GM23338 (cell line): Measurements from ENCODE around the gene ANP32A. TPM values are rescaled to one million over a fixed set of nuclear protein-coding genes. Genes with fewer than 3 reads are reported as not detected.

ENCODE experiments used
- ATAC-seq: fragments of 200-7000 bp; cut with Tn5 transposase; 3 replicates; pipeline ENCODE4 v1.9.1; 2020
- DNase-seq: peaks from one replicate; pipeline ENCODE4 v3.0.0-alpha.2; 2015; ENCODE audit warnings: low spot score
- H2AFZ ChIP-seq: fragments of 200-600 bp; sonication (generic); 2 replicates; pipeline ENCODE4 v1.8.0; 2016; ENCODE audit warnings: antibody characterized with exemption, mild to moderate bottlenecking, moderate library complexity
- H3F3A ChIP-seq: fragments of 200-600 bp; sonication (generic); replicated peaks from 2 replicates; pipeline ENCODE4 v1.8.0; 2017; ENCODE audit warnings: antibody characterized with exemption, mixed run types, low read depth
- H3K27ac ChIP-seq: fragments of 200-600 bp; sonication (generic); 2 replicates; pipeline ENCODE4 v1.6.1; 2016; ENCODE audit warnings: low read depth
- H3K27me3 ChIP-seq: fragments of 200-600 bp; sonication (generic); 2 replicates; pipeline ENCODE4 v1.8.0; 2016; ENCODE audit warnings: mild to moderate bottlenecking, mixed run types, moderate library complexity; ENCODE audit not compliant: insufficient read depth
- H3K36me3 ChIP-seq: fragments of 200-600 bp; sonication (generic); 2 replicates; pipeline ENCODE4 v1.8.0; 2016; ENCODE audit warnings: mild to moderate bottlenecking; ENCODE audit not compliant: insufficient read depth
- H3K4me1 ChIP-seq: fragments of 200-600 bp; sonication (generic); 2 replicates; pipeline ENCODE4 v1.8.0; 2016; ENCODE audit warnings: mild to moderate bottlenecking, moderate library complexity; ENCODE audit not compliant: insufficient read depth
- H3K4me2 ChIP-seq: fragments of 200-600 bp; sonication (generic); 2 replicates; pipeline ENCODE4 v1.7.1; 2017; ENCODE audit warnings: mixed run types
- H3K4me3 ChIP-seq: fragments of 200-600 bp; sonication (generic); 2 replicates; pipeline ENCODE4 v1.6.1; 2016; ENCODE audit warnings: mixed run types
- H3K79me2 ChIP-seq: fragments of 200-600 bp; sonication (generic); replicated peaks from 2 replicates; pipeline ENCODE4 v1.8.0; 2017; ENCODE audit warnings: mild to moderate bottlenecking; ENCODE audit not compliant: insufficient read depth
- H3K9me2 ChIP-seq: fragments of 200-600 bp; sonication (generic); 2 replicates; pipeline ENCODE4 v1.8.0; 2017; ENCODE audit not compliant: insufficient read depth
- H4K20me1 ChIP-seq: fragments of 200-600 bp; sonication (generic); replicated peaks from 2 replicates; pipeline ENCODE4 v1.8.0; 2017; ENCODE audit warnings: mild to moderate bottlenecking; ENCODE audit not compliant: insufficient read depth
- H3K27ac Mint-ChIP-seq: 2 replicates; pipeline ENCODE4 v1.8.0; 2020; ENCODE audit warnings: inconsistent platforms, mild to moderate bottlenecking, moderate library complexity, mixed read lengths
- H3K27me3 Mint-ChIP-seq: 3 replicates; pipeline ENCODE4 v1.8.0; 2022; ENCODE audit warnings: low read depth, mild to moderate bottlenecking, moderate library complexity, mixed read lengths, inconsistent platforms; ENCODE audit not compliant: insufficient read depth, poor library complexity
- H3K36me3 Mint-ChIP-seq: 3 replicates; pipeline ENCODE4 v1.8.0; 2021; ENCODE audit warnings: low read depth, mild to moderate bottlenecking, inconsistent platforms, moderate library complexity, mixed read lengths
- H3K4me1 Mint-ChIP-seq: 3 replicates; pipeline ENCODE4 v1.8.0; 2020; ENCODE audit warnings: mild to moderate bottlenecking, inconsistent platforms, mixed read lengths
- H3K4me3 Mint-ChIP-seq: 3 replicates; pipeline ENCODE4 v1.8.0; 2021; ENCODE audit warnings: moderate library complexity, mild to moderate bottlenecking, inconsistent platforms, mixed read lengths
- H3K9me3 Mint-ChIP-seq: 3 replicates; pipeline ENCODE4 v1.8.0; 2020; ENCODE audit warnings: moderate library complexity, mild to moderate bottlenecking, inconsistent platforms, mixed read lengths
- EZH2phosphoT487 ChIP-seq: fragments of 200-600 bp; sonication (generic); IDR thresholded peaks from one replicate; pipeline ENCODE4 v1.8.1; 2018; ENCODE audit warnings: antibody characterized with exemption; ENCODE audit not compliant: unreplicated experiment
- JUNB ChIP-seq: IDR thresholded peaks from one replicate; pipeline ENCODE4 v1.6.1; 2016; ENCODE audit warnings: antibody characterized with exemption; ENCODE audit not compliant: unreplicated experiment
- NANOG ChIP-seq: IDR thresholded peaks from 2 replicates; pipeline ENCODE4 v1.6.1; 2016; ENCODE audit warnings: antibody characterized with exemption, borderline replicate concordance
- STAT1 ChIP-seq: IDR thresholded peaks from one replicate; pipeline ENCODE4 v1.6.1; 2016; ENCODE audit warnings: antibody characterized with exemption; ENCODE audit not compliant: unreplicated experiment
- ZNF114 ChIP-seq: fragments of 250-450 bp; sonication (Bioruptor Pico); IDR thresholded peaks from 2 replicates; pipeline ENCODE4 v1.5.0; 2020; ENCODE audit warnings: mild to moderate bottlenecking, moderate library complexity
- polyA plus RNA-seq: library from polyadenylated mRNA; unstranded; fragments of >200 nt; fragmentation: Nextera tagmentation; extraction: Ambion mirVana; gene quantifications from 2 replicates; pipeline ENCODE4 v1.2.1, GENCODE V29; 2016
- total RNA-seq: library from RNA; depleted of rRNA; stranded (reverse); fragments of >200 nt; shearing (Covaris generic); gene quantifications from 2 replicates; pipeline ENCODE4 v1.2.3, GENCODE V29; 2014
- TF ChIP-seq, protein P1 (sequence below): fragments of 250-450 bp; sonication (Bioruptor Pico); IDR thresholded peaks from 2 replicates; pipeline ENCODE4 v1.5.0; 2020; ENCODE audit warnings: mild to moderate bottlenecking, moderate library complexity

Gene ANP32A
- total and polyA plus RNA-seq, 2 experiments from 2014 or later = 204 to 304 TPM

DNA sequence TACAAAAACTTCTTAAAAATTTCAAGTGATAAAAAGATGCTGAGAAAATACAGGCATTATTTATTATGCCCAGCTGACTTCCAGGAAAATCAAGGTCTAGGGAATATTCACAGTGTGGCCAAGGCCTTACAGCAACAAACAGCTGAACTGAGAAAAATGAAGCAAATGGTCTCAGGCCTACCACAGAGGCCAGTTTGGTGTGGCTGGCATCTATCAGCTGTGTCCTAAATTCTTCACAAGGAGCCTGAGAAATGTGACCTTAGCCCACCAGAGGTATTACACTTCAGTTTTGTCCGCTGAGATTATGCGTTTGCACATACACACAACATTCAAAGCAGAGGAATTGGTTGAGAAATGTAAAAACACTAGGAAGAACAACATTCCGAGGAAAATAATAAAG is 77.4 kb downstream of the ANP32A start:
- DNase-seq (no peak), ATAC-seq (no peak)
- Mint-ChIP-seq H3K27ac (no peak overlapping the region), H3K4me3 (no peak overlapping the region), H3K27me3 (peaks cover 2% of the 10 kb centered on the region), H3K36me3 (no peaks in the 10 kb centered on the region), H3K9me3 (no peaks in the 10 kb centered on the region; the same call in 2 of the 3 replicates), H3K4me1 (no peaks in the 10 kb centered on the region)
- TF ChIP-seq ZNF114 (CRISPR knock-in tag) (no peak), JUNB (no peak), NANOG (no peak)
- Histone ChIP-seq H3K9me2 (no peaks in the 10 kb centered on the region), H3K4me3 (no peak overlapping the region), H3K79me2 (no peaks in the 10 kb centered on the region), H3K27me3 (no peaks in the 10 kb centered on the region), H3K27ac (no peak overlapping the region), H3F3A (no peaks in the 10 kb centered on the region), H3K36me3 (no peaks in the 10 kb centered on the region), H3K4me2 (no peak overlapping the region), H3K4me1 (no peaks in the 10 kb centered on the region), H2AFZ (0 out of 2 replicates have a peak overlapping the region, but pooled peaks have one; percentile 63), H4K20me1 (no peaks in the 10 kb centered on the region)

DNA sequence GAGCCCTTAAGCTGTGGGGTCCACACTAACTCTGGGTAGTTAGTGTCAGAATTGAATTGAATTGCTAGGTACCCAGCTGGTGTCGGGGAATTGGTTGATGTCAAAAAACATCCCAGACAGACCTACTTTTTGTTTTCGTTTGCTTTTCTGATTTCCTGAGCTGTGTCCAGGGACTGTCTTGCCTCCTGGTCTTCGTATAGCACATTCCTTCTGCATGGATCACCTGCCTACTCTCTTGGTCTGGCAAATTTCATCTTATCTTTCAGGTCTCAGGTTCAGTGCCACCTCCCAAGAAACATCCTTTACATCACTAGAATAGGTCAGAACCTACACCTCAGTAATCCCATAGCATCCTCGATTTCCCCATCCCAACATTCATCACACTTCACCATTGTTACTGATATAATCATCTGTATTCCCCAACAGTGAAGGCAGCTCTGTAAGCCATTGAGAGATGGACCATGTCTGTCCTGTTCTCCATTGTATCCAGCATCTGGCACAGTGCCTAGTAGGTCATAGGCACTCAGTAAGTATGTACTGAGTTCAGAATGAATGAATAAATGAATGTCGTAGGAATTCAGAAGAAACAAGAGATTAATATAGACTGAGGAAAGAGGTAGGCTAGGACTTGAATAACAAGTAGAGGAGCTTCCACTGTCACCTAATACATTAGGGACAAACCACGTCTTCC is 81.2 kb downstream of the ANP32A start:
- H3K9me3 Mint-ChIP-seq = no peaks in the 10 kb centered on the region

More for the DNA sequence above, 81.2 kb downstream of the ANP32A start:
- no peak overlapping the region for H3K4me3 ChIP-seq
- no peak overlapping the region for H2AFZ ChIP-seq
- no peaks in the 10 kb centered on the region for H3K4me1 Mint-ChIP-seq
- no peaks in the 10 kb centered on the region for H3K79me2 ChIP-seq
- no peaks in the 10 kb centered on the region for H3K9me2 ChIP-seq
- ATAC-seq = no peak
- no peaks in the 10 kb centered on the region for H4K20me1 ChIP-seq
- H3K4me2 ChIP-seq = no peak overlapping the region
- H3K27me3 Mint-ChIP-seq = peaks cover 3% of the 10 kb centered on the region
- DNase-seq = no peak
- H3K4me1 ChIP-seq = no peaks in the 10 kb centered on the region
- no peak overlapping the region for H3K4me3 Mint-ChIP-seq
- no peaks in the 10 kb centered on the region for H3F3A ChIP-seq
- H3K27me3 ChIP-seq = no peaks in the 10 kb centered on the region
- no peaks in the 10 kb centered on the region for H3K36me3 Mint-ChIP-seq
- TF ChIP-seq, protein P1, sequence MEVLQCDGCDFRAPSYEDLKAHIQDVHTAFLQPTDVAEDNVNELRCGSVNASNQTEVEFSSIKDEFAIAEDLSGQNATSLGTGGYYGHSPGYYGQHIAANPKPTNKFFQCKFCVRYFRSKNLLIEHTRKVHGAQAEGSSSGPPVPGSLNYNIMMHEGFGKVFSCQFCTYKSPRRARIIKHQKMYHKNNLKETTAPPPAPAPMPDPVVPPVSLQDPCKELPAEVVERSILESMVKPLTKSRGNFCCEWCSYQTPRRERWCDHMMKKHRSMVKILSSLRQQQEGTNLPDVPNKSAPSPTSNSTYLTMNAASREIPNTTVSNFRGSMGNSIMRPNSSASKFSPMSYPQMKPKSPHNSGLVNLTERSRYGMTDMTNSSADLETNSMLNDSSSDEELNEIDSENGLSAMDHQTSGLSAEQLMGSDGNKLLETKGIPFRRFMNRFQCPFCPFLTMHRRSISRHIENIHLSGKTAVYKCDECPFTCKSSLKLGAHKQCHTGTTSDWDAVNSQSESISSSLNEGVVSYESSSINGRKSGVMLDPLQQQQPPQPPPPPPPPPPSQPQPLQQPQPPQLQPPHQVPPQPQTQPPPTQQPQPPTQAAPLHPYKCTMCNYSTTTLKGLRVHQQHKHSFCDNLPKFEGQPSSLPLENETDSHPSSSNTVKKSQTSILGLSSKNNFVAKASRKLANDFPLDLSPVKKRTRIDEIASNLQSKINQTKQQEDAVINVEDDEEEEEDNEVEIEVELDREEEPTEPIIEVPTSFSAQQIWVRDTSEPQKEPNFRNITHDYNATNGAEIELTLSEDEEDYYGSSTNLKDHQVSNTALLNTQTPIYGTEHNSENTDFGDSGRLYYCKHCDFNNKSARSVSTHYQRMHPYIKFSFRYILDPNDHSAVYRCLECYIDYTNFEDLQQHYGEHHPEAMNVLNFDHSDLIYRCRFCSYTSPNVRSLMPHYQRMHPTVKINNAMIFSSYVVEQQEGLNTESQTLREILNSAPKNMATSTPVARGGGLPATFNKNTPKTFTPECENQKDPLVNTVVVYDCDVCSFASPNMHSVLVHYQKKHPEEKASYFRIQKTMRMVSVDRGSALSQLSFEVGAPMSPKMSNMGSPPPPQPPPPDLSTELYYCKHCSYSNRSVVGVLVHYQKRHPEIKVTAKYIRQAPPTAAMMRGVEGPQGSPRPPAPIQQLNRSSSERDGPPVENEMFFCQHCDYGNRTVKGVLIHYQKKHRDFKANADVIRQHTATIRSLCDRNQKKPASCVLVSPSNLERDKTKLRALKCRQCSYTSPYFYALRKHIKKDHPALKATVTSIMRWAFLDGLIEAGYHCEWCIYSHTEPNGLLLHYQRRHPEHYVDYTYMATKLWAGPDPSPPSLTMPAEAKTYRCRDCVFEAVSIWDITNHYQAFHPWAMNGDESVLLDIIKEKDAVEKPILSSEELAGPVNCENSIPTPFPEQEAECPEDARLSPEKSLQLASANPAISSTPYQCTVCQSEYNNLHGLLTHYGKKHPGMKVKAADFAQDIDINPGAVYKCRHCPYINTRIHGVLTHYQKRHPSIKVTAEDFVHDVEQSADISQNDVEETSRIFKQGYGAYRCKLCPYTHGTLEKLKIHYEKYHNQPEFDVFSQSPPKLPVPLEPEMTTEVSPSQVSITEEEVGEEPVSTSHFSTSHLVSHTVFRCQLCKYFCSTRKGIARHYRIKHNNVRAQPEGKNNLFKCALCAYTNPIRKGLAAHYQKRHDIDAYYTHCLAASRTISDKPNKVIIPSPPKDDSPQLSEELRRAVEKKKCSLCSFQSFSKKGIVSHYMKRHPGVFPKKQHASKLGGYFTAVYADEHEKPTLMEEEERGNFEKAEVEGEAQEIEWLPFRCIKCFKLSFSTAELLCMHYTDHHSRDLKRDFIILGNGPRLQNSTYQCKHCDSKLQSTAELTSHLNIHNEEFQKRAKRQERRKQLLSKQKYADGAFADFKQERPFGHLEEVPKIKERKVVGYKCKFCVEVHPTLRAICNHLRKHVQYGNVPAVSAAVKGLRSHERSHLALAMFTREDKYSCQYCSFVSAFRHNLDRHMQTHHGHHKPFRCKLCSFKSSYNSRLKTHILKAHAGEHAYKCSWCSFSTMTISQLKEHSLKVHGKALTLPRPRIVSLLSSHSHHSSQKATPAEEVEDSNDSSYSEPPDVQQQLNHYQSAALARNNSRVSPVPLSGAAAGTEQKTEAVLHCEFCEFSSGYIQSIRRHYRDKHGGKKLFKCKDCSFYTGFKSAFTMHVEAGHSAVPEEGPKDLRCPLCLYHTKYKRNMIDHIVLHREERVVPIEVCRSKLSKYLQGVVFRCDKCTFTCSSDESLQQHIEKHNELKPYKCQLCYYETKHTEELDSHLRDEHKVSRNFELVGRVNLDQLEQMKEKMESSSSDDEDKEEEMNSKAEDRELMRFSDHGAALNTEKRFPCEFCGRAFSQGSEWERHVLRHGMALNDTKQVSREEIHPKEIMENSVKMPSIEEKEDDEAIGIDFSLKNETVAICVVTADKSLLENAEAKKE (CRISPR knock-in tag) = no peak
- no peak for TF ChIP-seq STAT1
- TF ChIP-seq EZH2phosphoT487 = no peak
- H3K27ac Mint-ChIP-seq = no peak overlapping the region
- H3K36me3 ChIP-seq = no peaks in the 10 kb centered on the region
- no peak overlapping the region for H3K27ac ChIP-seq
